HG03432 (cell line): ENCODE results near the gene MPZL2.

Experiments used
- ATAC-seq: cut with Tn5 transposase; IDR thresholded peaks from one replicate; pipeline ENCODE4 v1.9.1; 2021; ENCODE audit warnings: mild to moderate bottlenecking, moderate library complexity; ENCODE audit not compliant: unreplicated experiment

Gene MPZL2

DNA sequence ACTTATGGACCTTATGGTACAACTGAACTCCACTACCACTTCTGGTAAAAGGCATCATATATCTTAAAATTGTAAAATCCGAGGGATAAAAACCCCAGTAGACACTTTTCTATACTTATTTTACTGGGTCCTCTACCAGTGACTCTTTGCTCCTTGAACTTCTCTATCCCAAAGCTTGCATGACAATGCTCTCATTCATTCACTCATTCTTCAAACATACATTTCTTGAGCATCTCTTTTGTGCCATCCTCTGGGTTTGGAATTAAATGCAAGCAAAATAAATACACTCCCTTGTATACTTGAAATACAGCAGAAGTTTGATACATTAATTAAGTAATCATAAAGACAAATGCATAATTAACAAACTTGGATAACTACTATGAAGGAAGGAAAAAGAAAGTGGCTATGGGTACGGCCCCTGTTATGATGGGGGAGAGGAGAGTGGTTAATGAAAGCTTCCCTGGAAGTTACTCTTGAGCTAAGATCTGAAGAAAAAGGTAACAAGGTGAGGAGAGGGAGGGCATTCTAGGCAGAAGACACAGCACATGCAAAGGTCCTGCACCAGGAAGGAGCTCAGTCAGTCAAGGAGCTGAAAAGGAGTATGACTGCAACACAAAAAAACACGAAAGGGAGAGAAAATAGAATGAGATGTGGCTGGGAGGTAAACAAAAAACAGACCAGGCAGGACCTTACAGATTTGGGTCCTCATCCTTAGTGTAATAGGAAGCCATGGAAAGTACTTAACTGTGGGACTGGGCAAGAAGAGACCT lies 19.9 kb downstream of the MPZL2 start:
- no peak for ATAC-seq

DNA sequence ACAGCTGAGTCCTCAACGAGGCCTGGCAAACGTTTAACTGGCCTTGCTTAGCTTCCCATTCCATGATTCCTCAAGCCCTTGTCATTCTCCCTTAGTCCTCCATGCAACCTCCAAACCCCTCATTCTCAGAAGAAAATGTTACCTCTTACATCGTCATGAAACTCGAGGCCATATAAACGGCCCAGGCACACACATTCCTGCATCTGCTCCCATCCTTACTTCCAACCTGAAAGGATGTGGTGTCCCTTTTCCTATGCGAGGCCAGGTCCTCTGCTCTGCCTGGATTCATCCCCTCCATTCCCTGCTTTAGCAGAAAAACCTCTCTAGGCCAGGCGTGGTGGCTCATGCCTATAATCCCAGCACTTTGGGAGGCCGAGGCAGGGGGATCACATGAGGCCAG lies 20.9 kb downstream of the MPZL2 start:
- ATAC-seq = no peak

DNA sequence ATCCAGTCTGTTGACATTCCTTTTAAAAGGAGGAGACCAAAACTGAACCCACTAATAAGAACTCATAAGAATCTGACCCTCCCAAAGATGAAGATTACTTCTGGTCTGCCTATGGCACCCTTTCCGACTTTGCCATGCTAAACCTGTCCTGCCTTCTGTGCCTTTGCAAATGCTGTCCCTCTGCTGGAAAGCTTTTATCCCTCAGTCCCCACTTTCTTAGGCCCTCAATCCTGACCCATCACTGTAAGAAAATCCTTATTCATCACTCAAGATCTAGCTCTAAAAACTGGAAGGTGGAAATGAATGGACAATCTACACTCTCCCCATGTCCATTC lies 22.4 kb downstream of the MPZL2 start:
- ATAC-seq = peak; percentile 23

GRCh38 chr11:118240999-118241763 lies 22.9 kb downstream of the MPZL2 start:
- ATAC-seq = peak; percentile 90

DNA sequence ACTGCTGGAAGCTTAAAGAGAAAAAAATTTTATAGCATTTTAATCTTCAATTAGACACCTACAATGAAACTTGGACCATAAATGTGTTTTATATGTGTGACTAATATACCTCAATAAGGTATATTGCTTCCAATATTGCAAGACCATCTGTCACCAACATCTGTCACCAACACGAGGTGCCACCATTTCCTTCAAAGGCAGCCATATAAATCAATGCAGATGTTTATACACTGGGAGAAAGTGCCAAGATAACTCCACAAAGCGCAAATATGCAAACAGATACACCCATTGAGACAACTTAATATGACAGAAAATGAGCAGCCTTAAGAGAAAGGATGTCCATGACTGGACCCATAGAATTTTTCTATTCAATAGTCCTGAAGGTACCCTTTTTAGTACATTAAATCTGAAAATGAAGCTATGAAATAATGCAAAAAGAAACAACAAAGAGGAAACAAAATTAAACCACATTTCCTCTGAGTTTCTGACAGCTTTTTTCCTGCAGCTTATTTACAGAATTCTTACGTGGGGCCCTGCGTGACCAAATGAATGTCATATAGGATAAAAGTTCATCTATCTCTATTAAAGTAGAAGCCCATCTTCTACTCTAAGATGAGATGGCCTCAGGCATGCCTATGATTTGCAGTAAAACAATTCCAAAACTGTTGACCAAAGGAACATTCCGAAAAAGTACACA lies 24.4 kb downstream of the MPZL2 start:
- no peak for ATAC-seq

- no peak for ATAC-seq
These were observed 25.2 kb downstream of the MPZL2 start for GRCh38 chr11:118238929-118239328.

GRCh38 chr11:118238421-118238820 lies 25.7 kb downstream of the MPZL2 start:
- no peak for ATAC-seq

DNA sequence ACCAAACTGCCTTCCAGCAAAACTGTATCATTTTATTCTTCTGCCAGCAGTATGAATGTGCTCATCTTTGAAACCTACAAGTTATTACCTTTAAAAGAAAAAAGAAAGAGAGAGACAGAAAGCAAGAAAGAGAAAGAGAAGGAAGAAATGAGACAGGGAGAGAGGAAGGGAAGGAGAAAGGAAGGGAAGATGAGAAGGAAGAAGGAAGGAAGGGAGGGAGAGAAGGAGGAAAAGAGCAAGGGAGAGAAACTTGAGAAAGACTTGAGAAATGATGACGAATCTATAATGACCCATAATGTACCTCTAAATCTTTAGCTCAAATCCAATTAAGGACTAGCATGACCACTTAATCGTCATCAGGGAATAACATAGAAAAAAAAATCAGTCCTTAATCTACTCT lies 27.9 kb downstream of the MPZL2 start:
- ATAC-seq = no peak

- ATAC-seq = no peak
These were observed 29.3 kb downstream of the MPZL2 start for GRCh38 chr11:118234833-118235232.

DNA sequence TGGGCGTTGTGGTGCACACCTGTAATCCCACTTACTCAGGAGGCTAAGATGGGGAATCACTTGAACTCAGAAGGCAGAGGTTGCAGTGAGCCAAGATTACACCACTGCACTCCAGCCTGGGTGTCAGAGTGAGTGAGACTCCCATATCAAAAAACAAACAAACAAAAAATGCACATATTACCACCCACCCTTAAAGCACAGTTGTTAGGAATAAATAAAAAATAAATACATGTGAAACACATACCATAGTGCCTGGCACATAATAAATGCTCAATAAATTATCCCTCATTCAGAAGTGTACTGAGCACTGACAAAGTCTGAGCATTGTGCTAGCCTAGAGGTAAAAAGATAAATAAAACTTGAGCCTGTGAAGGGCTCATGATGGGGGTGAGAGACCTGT lies 30.2 kb downstream of the MPZL2 start:
- ATAC-seq = no peak

- no peak for ATAC-seq
These were observed 30.7 kb downstream of the MPZL2 start for GRCh38 chr11:118233377-118233776.

- no peak for ATAC-seq
These were observed 31.4 kb downstream of the MPZL2 start for GRCh38 chr11:118232659-118233058.

DNA sequence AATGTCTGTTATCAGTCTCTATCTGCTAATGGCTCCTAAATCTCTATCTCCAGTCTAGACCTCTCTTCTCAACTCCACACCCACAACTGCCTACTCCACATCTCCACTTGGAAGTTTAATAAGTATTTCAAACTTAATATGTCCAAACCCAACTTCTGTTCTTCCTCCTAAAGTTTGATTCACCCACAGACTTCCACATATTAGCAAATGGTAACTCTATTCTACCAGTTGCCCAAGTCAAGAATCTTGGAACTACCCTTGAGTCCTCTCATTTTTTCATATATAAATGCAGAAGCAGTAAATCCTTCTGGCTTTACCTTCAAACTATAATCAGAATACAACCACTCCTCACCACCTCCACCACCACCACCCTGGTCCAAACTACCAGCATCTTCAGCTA lies 32.6 kb downstream of the MPZL2 start:
- ATAC-seq = no peak

DNA sequence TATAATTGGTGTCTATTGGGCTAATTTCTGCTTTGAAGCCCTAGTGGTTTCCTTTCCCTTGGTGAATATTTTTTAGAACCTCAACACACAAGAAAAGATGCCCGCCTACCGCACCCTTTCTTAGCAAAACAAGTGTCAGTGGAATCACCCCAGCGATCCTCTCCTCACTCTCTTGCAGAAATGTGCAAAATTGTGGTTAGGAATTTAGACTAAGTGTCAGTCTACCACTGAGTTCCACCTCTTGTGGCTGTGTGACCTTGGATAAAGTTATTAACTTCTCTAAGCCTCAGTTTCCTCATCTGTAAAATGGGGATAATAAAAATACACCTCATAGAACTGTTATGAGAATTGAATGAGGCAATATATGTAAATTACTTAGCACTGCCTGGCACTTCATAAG lies 34.0 kb downstream of the MPZL2 start:
- no peak for ATAC-seq

DNA sequence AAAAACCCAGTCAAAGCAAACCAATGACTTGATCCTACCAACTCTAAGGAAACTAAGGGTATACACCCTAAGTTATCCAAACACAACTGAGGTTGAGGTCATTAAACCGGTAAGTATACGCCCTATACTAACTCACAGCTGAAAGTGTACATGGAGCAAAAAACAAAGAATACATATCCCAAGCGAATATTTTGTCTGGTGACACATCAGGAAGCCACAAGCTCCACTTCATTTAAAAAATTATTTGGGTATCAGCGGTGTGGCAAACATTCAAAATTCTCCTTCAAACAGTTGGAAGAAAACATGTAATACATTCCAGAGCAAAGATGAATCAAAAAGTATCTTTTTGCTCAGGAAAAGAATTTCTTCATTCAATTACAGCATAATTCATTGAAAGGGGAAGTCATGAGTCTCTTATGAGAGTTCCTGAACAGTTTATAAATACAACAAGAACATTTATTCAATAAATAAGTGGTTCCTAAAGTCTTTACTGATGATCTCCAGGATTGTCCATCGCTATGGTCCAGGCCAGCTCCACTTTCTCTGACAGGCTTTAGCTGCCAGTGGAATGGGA lies 34.7 kb downstream of the MPZL2 start:
- no peak for ATAC-seq

DNA sequence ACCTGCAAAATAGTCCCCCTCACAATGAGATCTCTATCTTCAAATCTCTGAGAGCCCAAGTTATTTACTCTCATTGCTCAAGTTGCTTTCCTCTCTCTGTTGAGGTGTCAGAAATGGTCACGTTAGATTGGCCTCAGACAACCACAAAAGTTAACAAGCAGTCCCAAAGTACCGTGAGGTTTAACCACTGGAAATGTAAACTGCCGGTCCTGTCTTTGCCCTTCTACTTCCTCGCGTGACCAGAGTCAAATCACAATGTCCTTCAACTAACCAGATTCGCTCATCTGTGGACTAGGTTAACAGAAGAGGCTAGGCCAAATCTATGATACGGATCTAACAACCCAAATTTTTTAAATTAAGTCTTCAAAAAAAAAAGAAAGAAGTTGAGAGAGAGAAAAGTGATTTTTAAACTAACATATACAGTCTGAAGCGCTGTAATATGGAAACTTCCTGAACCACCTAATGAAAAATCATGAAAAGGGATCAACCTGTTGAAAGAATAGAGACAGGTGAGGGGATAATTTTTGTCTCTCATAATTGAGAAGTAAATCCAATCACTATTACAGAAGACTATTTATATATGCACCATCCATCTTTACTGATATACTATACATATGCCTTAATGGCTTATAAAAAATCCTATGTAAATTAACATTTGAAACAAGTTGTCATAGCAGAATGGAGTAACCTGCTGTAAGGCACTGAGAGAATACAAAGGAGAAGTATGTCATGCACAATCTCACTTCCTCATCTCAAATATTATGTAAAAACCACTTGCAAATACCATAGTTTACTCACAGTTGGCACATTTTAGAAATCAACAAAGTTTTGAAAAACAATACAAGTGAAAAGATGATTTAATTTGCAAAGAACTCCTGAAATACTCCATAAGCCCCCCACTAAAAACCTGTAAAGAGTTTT lies 36.0 kb downstream of the MPZL2 start:
- peak; percentile 64 for ATAC-seq

DNA sequence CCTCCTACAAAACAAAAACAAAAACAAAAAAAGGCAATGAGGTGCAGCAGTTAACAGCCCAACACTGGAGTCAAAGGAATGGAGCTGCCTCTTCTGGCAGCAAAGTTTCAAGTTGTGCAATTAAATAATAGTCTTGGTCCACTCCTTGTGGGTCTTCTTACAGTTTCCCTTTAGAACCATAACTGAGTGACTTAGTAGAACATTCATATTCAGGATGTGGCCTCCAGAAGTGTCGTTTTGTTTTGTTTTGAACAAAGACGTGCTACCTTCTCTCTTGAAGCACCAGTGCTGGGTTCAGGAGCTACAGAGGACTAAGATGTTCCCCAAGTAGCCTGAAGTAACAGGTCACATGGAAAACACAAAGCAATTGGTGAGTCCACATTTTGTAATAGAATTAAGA lies 37.3 kb downstream of the MPZL2 start:
- ATAC-seq = no peak

GRCh38 chr11:118226296-118226695 lies 37.8 kb downstream of the MPZL2 start:
- ATAC-seq = no peak

- no peak for ATAC-seq
These were observed 39.4 kb downstream of the MPZL2 start, which contains the start of gene JAML for GRCh38 chr11:118224511-118225188. JAML (minus strand) TSS chr11:118225011; CDS start chr11:118214866, 10,145 bp downstream.

GRCh38 chr11:118223992-118224391 lies 40.1 kb downstream of the MPZL2 start:
- ATAC-seq = no peak
